ENCODE measurements around the gene POC1A.

Gene POC1A

DNA sequence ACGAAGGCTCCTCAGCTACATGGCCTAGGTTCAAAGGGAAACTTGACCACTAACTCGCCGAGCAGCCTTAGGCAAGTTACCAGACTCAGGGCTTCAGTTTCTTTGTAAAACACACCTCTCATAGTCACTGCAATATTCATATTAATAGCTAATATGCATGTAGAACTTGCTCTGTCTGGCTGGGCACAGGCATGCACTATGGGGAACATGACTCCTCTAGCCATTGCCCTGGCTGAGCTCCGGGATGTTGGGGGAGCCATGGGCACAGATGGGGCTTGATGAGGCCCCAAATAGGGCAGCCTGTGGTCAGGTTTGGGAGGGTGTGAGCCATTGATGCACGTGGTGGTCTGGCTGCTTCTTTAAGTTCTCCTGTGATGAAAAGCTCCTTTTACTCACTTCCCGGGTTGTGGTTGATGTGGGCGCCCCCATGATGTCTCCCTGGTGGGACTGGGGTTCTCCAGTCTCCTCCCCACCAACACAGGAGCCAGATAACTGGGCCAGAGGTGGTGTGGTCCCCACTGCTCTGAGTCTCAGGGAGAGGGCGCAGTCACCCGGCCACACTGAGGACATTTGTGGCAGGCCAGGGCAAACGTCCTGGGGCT lies 68.4 kb downstream of the POC1A start:
- no peak for DNase-seq (ENCODE audit: low spot score)
- in situ Hi-C loops (cut with MboI; ENCODE audit: low pct_unique_long_range_greater_than_20kb, low sequenced_read_pairs, unreplicated experiment) = no loop called here
- TF ChIP-seq CTCF (IDR thresholded peaks at IDR 0.05; ENCODE audit: extremely low read depth, insufficient read depth, missing control alignments) = peak; percentile 6

DNA sequence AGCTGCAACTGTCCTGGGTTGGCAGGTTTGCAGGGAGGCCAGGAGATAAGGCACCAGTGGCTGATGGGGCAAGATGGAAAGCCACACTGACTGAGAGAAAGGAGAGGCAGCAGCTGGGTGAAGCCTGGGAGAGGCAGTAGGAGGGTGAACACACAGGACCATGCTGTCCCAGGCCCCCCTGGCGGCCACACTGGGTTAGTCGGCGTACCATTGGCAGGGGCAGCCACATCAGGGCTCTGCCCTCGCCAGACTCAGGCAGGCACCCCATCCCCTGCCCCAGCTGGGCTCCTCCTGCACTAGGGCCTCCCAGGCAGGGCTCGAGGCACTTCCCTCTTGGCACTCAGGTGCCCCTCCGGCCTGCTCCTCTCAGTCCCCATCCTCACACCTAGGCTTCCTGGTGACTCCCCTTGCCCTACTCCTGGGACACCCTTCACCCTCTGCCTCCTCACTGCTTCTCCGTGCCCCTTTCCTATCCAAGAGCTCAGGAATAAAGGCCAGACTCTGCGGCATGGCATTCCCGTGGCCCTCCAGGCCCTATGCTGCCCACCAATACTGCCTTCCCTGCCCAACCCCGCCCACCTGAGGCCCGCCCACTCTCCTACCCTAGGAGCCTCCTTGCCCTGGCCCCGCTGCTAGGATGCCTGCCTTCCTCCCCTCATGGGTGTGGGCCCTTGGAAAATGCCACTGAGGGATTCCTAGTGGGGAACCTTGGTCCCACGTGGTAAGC lies 69.1 kb downstream of the POC1A start:
- in situ Hi-C loops (cut with MboI; ENCODE audit: low pct_unique_long_range_greater_than_20kb, low sequenced_read_pairs, unreplicated experiment) = no loop called here
- no peak for DNase-seq (ENCODE audit: low spot score)
- no peak for TF ChIP-seq CTCF (IDR thresholded peaks at IDR 0.05; ENCODE audit: extremely low read depth, insufficient read depth, missing control alignments)

- no peak for TF ChIP-seq CTCF (IDR thresholded peaks at IDR 0.05; ENCODE audit: extremely low read depth, insufficient read depth, missing control alignments)
- in situ Hi-C loops (cut with MboI; ENCODE audit: low pct_unique_long_range_greater_than_20kb, low sequenced_read_pairs, unreplicated experiment) = no loop called here
- no peak for DNase-seq (ENCODE audit: low spot score)
Measured at GRCh38 chr3:52084216-52084945, 69.8 kb downstream of the POC1A start.

- in situ Hi-C loops (cut with MboI; ENCODE audit: low pct_unique_long_range_greater_than_20kb, low sequenced_read_pairs, unreplicated experiment) = no loop called here
- DNase-seq (ENCODE audit: low spot score) = no peak
- TF ChIP-seq CTCF (IDR thresholded peaks at IDR 0.05; ENCODE audit: extremely low read depth, insufficient read depth, missing control alignments) = no peak
Measured at GRCh38 chr3:52083556-52084087, 70.6 kb downstream of the POC1A start.

DNA sequence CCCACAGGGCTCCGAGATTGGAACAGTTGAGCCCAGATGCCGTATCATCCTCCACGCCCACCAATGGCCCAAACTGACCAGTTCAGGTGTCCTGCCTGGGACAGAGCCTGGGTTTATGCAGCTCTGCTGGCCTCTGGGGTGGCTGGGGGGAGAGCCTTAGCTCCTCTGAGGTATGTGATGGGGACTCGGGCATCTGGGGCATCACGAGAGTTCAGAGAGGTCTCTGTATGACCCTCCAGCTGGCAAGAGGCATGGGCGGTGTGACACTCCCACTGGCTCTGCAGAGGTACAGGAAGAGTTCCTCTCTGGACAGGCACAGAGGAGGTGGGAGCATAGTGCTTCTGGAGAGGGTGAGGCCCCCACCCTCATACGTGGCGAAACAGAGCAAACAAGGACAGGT lies 71.3 kb downstream of the POC1A start:
- no peak for DNase-seq (ENCODE audit: low spot score)
- in situ Hi-C loops (cut with MboI; ENCODE audit: low pct_unique_long_range_greater_than_20kb, low sequenced_read_pairs, unreplicated experiment) = no loop called here
- no peak for TF ChIP-seq CTCF (IDR thresholded peaks at IDR 0.05; ENCODE audit: extremely low read depth, insufficient read depth, missing control alignments)

DNA sequence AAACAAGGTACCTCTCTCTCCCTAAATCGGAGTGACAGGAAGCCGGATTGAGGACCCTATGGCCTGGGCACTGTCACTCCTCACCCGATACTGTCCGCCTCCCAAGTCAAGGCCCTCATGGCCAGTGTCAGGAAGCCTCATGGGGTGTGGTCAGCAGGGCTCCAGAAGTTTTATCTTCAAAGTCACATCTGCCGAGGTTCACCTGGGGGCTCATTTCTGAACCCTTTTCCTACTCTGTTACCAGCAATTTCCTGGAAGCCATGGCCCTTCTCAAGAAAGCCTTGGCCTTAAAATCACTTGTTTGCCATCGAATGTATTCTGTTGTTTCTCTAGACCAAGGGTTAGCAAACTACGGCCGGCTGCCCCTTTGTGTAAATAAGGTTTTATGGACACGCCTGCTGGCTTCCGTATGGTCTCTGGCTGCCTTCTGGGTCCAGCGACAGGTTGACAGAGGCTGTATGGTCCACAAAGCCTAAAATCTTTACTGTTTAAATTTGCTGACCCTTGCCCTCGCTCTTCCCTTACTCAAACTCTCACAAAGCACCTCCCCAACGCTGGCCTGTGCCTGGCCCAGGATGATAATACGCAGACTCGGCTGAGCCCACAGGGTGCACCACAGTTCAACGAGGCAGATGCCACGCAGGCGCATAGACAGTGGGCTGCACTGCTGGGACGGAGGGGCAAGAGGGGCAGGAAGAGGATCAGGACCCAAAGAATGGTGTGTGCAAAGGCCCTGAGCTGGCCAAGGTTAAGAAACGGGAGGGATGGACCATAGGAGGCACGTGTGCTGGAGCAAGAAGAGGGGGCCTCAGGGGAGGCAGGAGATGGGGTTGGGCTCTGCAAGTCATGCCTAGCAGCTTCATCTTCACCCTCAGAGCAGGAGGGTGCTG lies 73.1 kb downstream of the POC1A start:
- TF ChIP-seq CTCF (IDR thresholded peaks at IDR 0.05; ENCODE audit: extremely low read depth, insufficient read depth, missing control alignments) = no peak
- in situ Hi-C loops (cut with MboI; ENCODE audit: low pct_unique_long_range_greater_than_20kb, low sequenced_read_pairs, unreplicated experiment) = no loop called here
- no peak for DNase-seq (ENCODE audit: low spot score)
